Measurements from ENCODE around the gene CELF3. TPM values are rescaled to one million over a fixed set of nuclear protein-coding genes. Genes with fewer than 3 reads are reported as not detected.

CELF3 gene
- total and polyA plus RNA-seq, 2 experiments from 2014 or later: 0.31 to 0.58 TPM

- Histone ChIP-seq H2AFZ (peak overlapping the region; percentile 87), H3K9me2 (ENCODE audit: insufficient read depth) (no peaks in the 10 kb centered on the region), H3K27ac (ENCODE audit: low read depth) (no peak overlapping the region), H3K4me1 (ENCODE audit: insufficient read depth) (peaks cover 22% of the 10 kb centered on the region), H3K4me3 (peak overlapping the region; percentile 64), H3K36me3 (ENCODE audit: insufficient read depth) (no peaks in the 10 kb centered on the region), H3F3A (replicated peaks; ENCODE audit: low read depth) (no peaks in the 10 kb centered on the region), H4K20me1 (replicated peaks; ENCODE audit: insufficient read depth) (no peaks in the 10 kb centered on the region), H3K4me2 (peak overlapping the region; percentile 81), H3K27me3 (ENCODE audit: insufficient read depth) (peaks cover 37% of the 10 kb centered on the region), H3K79me2 (replicated peaks; ENCODE audit: insufficient read depth) (no peaks in the 10 kb centered on the region)
- DNase-seq (ENCODE audit: low spot score) (peak; percentile 89), ATAC-seq (peak; percentile 73)
- Mint-ChIP-seq H3K36me3 (ENCODE audit: low read depth) (no peaks in the 10 kb centered on the region), H3K27ac (no peak overlapping the region), H3K9me3 (no peaks in the 10 kb centered on the region), H3K4me1 (peaks cover 35% of the 10 kb centered on the region), H3K4me3 (peak overlapping the region; percentile 72), H3K27me3 (ENCODE audit: insufficient read depth, low read depth, poor library complexity) (peaks cover 23% of the 10 kb centered on the region)
- no peak for TF ChIP-seq POLR2AphosphoS5 (IDR thresholded peaks at IDR 0.05; ENCODE audit: low read depth)
- TF ChIP-seq JUNB (IDR thresholded peaks at IDR 0.05; ENCODE audit: unreplicated experiment): no peak
- TF ChIP-seq ETS1 (IDR thresholded peaks at IDR 0.05): no peak
- TF ChIP-seq ZNF114 (CRISPR knock-in tag; IDR thresholded peaks at IDR 0.05): no peak
- TF ChIP-seq NANOG (IDR thresholded peaks at IDR 0.05; ENCODE audit: borderline replicate concordance): no peak
- no peak for TF ChIP-seq ZNF462 (CRISPR knock-in tag; IDR thresholded peaks at IDR 0.05)
- no peak for TF ChIP-seq EZH2 (IDR thresholded peaks at IDR 0.05; ENCODE audit: low read depth, unreplicated experiment)
- no peak for TF ChIP-seq CREB1 (CRISPR knock-in tag; IDR thresholded peaks at IDR 0.05; ENCODE audit: low read depth)
- no peak for TF ChIP-seq ZNF331 (CRISPR knock-in tag; IDR thresholded peaks at IDR 0.05; ENCODE audit: low read depth)
- no peak for TF ChIP-seq EZH2phosphoT487 (IDR thresholded peaks at IDR 0.05; ENCODE audit: unreplicated experiment)
- no peak for TF ChIP-seq STAT1 (IDR thresholded peaks at IDR 0.05; ENCODE audit: unreplicated experiment)
- peak; percentile 39 for TF ChIP-seq REST (IDR thresholded peaks at IDR 0.05; ENCODE audit: unreplicated experiment)
- peak; percentile 67 to 75 for TF ChIP-seq CTCF (conservative IDR thresholded peaks at IDR 0.05; ENCODE audit: low read depth in 2 of 2)
These were observed 738 bp downstream of the CELF3 start for GRCh38 chr1:151715726-151716404.
